Activated CD8-positive, alpha-beta memory T cell treated with anti-CD3 and anti-CD28 coated beads for 1 hour (primary cell): ENCODE measurements around the gene RBM34.

Source experiments
- DNase-seq, 2 donors: peaks; one replicate each; pipeline ENCODE4 v3.0.0-alpha.2; 2020; ENCODE audit warnings: low read depth in 1 of 2; ENCODE audit errors: extremely low read depth in 1 of 2

RBM34 gene

DNA sequence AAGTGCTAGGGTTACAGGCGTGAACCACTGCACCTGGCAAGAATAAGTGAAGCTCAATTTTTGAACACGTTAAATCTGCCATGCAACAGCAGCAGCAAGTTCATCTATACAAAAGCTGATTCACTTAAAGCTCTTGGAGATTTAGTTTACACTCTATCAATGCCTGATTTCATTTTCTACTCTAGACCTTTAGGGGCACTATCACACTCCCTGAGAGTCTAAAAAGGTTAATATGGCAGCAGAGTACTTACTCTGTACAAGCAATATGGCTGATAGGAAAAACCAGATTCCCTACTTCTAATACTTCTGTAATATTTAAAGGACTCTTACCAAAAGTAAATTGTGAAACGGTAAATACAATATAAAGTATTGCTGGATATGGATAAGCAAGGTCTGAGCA, 4.8 kb downstream of the RBM34 start:
- no peak for DNase-seq

DNA sequence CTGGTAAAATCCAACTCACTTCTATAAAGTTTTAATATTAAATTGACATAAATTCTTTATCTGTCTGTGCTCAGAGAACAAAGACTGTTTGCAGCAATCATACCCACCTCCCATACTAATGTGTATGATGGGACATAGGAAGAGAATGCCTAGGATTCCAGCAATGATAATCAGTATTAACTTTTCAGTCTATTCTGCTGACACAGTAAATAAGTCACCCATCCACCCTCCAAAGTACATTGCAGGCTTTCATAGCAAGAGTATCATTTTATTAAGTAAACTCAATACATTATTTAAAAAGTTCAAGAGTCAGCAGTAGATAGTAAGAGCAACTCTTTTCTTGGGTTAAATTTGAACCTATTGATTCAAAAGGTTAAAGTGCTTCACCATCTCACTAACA, 8.8 kb downstream of the RBM34 start:
- DNase-seq: no peak

DNA sequence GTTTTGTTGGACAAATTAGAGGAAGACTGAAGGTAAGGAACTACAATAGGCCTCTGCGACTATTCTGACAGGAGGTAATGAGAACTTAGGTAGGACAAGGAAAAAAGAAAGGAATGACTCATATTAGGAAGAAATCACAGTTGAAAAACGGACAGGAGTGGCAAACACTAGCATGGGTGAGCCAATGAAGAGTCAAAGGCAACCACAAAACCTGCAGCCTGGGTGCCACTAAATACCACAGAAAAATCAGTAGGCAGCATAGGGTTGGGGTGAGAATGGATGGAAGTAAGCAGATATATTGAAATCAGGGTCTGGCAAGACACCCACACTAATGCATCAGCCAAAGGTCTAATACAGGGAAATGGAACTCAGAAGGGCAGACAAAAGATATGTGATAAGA, 10.0 kb downstream of the RBM34 start:
- no peak for DNase-seq

DNA sequence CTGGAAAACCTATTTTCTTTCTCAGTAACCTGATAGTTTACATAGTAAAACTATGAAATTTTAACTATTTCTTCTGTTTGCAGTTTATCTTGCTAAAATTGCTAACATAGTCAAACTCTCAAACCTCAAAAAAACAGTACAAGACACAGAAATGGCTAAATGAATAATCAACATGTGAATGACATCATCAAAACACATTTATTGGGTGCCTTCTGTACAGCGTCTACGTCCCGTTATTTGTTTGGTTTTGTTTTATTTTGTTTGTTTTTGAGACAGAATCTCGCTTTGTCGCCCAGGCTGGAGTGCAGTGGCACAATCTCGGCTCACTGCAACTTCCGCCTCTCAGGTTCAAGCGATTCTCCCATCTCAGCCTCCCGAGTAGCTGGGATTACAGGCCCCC, 11.2 kb downstream of the RBM34 start:
- DNase-seq: no peak

DNA sequence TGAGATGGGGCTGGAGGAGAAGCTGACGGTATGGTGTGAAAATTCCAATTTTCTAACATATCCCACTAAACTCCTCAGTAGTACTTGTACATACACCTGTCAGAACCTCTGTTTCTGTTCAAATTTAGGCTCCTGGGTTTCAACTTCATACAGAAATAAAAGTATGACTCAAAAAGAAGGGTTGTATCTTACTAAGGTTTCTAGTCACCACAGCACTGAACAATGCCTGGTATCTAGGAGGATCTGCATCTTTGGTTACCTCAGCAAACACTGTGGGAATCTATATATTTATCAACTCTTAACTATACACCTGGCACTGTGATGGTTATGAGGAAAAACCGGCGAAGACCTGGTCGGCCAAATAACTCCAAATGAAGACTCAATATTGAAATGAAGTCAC, 13.8 kb downstream of the RBM34 start:
- no peak for DNase-seq

DNA sequence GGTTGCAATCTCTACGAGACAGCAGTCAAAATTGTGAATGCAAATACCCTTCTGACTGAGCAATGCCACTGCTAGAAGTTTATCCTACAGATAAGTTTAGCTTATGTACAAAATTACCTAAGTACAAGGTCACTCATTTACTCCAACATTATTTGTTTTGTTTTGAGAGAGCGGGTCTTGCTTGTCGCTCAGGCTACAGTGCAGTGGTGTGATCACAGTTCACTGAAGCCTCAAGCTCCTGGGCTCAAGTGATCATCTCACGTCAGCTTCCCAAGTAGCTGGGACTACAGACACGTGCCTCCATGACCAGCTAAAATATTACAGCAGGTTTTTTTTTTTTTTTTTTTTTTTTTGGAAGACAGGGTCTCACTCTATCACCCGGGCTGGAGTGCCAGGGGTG, 15.4 kb downstream of the RBM34 start:
- no peak for DNase-seq

DNA sequence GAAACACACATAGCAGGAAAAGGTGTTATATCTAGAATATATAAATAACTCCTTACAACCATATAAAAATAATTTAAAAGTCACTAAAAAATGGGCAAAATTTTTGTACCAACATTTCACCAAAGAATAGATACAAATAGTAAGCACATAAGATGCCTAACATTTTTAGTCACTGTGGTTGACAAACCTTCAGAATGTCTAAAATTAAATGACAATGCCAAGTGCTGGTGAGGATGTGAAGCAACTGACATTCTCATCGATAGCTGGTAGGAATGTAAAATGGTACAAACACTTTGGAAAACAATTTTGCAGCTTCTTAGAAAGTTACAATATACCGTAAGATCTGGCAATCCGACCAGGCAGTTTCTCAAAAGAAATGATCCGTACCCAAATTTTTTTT, 18.1 kb downstream of the RBM34 start:
- DNase-seq: no peak

DNA sequence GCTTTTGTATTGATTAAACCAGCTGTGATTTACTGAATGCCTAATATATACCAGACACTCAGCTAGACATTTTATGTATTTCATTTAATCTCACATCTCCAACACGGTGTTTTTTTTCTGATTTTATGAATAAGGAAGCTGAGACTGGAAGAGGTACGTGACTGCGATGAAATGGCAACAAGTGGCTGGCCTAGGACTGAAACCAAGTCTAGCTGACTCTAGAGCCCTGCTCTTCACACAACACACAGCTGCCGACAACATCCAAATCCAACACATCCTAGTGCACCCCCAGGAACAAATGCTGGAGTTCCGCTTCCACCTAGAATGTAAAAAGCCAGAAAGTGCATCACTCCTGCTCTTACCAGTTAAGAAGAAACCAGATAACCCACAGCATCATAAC, 21.7 kb downstream of the RBM34 start:
- DNase-seq: no peak

DNA sequence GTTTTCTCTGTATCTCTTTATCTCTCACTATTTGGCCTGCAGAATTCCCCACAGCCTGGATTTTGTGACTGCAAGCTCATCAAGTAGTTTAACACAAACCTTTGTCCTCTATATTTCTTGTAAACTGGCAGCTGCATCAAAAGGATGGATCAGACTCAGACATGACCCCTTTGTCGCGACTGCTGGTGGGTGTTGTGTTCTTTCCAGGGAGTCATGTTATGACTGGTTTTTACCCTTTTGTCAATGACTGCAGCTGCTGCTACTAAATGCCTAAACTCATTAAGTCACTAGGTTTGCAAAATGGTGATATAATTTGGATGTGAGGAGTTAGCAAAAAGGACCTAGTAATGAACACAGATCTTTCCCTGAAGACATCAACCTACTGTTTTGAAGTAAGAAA, 22.2 kb downstream of the RBM34 start:
- no peak for DNase-seq

DNA sequence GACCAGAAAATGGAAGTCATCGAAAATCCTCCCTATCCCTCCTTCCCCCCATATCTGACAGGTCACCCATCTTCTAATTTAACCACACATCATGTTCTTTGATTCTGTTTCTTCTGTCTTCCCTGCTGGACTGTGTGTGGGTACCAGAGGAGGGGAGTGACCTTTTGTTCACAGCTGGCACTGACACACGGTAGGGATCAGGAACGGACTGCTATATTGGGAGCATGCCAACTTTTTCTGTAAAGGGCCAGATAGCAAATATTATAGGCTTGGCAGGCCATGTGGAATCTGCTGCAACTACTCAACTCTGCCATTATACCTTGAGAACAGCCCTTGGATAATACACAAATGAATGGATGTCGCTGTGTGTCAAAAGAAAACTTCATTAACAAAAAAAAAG, 24.9 kb downstream of the RBM34 start:
- DNase-seq: no peak

DNA sequence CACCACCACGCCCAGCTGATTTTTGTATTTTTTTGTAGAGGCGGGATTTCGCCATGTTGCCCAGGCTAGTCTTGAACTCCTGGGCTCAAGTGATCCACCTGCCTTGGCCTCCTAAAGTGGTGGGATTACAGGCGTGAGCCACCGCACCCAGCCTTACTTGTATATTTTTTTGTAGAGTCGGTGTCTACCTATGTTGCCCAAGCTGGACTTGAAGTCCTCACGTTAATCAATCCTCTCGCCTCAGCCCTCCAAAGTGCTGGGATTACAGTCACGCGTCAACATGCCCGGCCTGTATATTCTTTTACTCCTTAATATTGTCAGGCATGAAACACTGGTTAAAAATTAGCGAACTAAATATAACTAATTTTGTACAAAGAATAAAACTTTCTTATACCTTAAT, 26.9 kb downstream of the RBM34 start:
- DNase-seq: no peak

DNA sequence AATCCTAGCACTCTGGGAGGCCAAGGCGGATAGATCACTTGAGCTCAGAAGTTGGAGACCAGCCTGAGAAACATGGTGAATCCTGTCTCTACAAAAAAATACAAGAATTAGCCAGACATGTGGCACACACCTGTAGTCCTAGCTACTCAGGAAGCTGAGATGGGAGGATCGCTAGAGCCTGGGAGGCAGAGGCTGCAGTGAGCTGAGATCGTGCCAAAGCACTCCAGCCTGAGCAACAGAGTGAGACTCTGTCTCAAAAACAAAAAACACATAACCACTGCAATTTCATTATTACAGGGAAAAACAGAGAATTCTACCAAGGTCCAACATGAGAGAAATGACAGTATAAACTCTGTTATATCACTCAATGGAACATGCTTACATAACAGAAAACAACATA, 28.0 kb downstream of the RBM34 start:
- no peak for DNase-seq

DNA sequence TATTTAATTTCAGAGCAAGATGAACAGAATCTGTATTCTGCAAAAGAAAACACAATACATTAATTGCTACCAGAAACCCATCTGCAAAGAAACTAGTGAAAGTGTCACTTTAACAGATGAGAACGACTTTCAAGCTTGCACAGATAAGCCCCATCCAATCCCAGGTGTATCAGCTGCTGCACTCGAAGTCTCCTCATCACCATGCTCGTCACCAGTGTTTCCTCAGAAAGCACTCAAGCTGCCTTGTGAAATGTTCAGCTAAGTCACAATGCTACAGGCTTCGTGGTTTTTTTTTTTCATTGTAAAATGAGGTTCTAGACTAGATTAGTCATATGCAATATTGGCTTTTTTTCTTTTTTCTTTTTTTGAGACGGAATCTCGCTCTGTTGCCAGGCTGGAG, 29.1 kb downstream of the RBM34 start:
- no peak for DNase-seq

DNA sequence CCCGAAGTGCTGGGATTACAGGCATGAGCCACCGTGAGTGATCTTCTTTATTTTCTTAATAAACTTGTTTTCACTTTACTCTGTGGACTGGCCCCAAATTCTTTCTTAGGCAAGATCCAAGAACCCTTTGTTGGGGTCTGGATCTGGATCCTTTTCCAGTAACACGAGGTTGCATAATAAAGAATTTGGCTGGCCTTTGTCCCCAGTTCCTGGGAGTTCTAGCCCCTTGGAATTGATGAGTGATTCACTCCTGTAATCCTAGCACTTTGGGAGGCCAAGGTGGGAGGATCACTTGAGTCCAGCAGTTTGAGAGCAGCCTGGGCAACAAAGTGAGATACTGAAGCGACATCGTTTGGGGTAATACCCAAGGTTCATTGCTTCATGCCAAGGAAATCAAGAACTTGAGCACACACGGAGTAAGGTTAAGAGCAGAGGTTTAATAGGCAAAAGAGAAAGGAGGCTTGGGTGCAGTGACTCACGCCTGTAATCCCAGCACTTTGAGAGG, 30.2 kb downstream of the RBM34 start:
- no peak for DNase-seq

DNA sequence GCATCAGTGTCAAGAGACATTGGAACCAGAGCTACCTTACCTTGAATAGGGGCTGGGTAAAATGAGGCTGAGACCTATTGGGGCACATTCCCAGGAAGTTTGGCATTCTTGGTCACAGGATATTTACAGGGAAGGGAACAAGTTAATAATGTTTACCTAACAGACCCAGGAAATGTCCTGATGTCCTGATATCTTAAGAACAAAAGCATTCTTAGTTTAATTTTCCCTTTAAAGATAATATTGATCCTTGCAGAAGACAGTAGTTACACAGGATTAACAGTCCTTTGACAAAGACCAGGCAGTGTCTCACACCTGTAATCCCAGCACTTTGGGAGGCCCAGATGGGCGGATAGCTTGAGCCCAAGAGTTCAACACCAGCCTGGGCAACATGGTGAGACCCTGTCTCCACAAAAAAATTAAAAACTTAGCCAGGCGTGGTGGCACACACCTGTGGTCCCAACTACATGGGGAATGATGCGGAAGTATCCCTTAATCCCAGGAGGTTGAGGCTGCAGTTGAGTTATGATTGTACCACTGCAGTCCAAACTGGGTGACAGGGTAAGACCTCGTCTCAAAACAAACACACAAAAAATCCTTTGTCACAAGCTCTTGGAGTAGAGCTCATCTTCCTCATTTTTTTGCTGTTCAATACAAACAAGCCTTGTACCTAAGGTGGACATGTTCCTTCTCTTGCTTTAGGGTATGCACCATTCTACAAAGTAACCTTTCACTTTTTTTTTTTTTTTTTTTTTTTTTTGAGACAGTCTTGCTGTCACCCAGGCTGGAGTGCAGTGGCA, 31.1 kb downstream of the RBM34 start:
- no peak for DNase-seq

DNA sequence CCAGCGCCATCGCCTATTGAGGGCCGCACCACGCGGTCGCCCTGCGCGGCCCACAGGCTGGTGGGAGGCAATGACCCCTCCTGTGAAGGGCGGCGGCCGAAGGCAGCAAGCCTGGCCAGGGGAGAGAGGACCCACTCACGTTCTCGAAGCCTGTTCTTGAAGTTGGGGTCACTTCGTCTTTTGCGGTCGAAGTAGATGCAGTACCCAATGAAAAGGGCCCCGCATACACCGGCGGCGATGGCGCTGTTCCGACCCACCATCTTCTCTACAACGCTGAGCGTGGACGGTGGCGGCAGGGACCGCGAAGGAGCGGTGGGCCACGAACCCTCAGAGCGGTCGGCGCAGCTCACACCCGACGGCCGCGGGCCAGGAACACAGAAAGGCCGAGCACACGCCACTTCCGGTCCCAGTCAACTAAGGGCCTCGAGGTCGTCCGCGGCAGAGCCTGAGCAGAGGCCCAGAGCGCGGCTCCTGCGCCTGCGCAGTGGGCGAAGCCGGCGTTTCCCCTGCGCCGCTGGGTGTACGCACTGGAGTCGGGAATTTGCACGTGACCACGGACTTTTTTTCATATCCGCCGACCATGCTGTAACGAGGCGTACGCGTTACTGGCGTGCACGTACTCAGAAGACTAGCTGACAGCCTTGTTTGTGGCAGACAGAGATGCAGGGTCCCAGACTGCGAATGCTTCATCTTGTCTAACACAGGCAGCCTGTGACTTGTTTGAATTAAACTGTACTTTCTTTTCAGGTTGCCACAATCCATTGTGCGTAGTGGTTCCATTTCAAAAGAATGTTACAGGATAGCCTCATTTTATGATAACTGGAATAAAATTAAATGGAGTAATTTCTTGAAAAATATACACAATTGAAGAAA, 32.4 kb downstream of the RBM34 start, which contains the start of gene TOMM20:
TOMM20 (minus strand) TSS at position 382 of the 873 bp plus-strand sequence; CDS start at position 260, 122 bp downstream.
- DNase-seq: peak; percentile 76 to 83

DNA sequence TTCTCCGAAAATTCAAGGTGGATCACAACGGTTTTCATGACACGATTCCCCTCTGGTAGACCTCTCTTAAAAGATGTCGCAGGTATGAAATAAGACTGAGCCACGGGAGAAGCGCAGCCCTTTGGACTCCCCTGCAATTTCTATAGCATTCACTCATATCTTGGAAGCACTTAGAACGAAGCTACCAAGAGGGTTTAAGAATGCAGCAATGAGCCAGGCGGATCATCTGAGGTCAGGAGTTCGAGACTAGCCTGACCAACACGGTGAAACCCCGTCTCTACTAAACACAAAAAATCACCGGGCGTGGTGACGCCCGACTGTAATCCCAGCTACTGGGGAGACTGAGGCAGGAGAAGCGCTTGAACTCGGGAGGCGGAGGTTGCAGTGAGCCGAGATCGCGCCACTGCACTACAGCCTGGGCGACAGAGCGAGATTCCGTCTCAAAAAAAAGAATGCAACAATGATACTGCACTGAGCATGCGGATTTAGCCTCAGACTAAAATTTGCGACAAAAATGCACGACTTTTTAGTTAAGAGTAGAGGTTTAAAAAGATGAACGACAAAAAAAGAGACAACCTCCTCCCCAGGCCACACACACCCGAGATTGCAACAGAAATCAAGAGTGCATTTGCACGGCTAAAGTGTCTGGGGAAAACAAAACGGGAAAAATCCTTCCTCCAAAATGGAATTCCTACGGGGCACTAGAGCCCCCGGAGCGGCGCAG, 33.2 kb downstream of the RBM34 start:
- DNase-seq: no peak

DNA sequence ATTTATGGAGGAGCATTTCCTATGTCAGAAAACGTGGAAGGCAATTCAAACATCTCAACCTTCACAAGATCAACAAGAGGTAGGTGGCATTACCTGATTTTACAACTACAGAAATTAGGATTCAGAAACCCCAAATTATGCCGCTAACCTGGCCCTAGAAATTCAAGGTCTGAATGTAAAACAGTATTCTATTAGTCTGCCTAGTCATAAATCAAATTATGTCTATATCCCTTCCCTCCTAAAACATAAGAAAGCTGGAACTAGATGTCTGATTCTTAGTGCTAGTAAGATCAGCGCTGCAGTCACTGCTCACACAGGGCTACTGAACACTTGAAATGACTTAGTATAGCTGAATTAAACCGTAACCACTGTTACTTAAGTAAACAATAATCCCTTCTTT, 33.8 kb downstream of the RBM34 start:
- no peak for DNase-seq

DNA sequence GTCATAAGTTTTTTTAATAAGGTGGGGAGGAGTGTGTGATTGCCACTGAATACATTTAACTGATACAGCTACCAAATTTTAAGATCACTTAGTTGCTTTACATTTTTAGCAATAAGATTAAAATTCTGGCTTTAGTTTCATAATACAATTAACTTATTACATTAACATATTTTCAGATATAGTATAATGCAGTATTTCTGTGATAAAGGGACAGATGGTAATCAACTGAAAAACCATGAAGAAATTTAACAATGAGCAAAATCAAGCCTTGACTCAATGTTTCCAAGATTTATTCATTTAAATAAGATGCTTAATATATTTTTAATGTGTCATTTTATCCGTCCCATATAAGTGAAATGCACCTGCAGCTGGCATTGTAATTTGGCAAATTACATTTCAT, 36.4 kb downstream of the RBM34 start:
- no peak for DNase-seq

DNA sequence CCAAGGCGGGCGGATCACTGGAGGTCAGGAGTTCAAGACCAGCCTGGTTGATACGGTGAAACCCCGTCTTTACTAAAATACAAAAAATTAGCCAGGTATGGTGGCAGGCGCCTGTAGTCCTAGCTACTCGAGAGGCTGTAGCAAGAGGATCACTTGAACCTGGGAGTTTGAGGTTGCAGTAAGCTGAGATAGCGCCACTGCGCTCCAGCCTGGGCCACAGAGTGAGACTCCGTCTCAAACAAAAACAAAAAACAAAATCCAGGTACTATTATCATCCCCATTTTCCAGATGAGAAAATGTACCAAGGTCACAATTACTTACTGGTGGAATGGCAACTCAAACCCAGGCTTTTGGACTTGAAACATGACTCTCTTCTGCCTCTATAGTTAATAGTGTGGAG, 36.9 kb downstream of the RBM34 start:
- DNase-seq: no peak

DNA sequence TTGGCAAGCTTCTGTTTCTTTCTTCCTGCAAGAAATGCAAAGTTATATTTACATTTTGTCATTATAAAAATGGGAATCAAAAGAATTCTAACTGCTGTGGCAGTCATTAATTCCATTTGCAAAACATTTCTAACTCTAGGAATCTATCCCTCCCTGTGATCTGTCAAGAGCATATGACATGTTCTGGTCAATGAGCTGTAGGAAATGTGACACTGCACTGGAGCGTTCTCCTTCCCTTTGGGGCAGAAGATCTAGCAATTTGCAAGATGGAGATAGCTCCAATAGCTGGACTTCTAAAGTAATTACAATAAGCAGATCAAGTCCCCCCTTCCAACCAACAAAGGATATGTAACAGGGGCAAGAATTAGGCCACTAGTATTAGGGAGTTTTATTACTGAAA, 38.7 kb downstream of the RBM34 start:
- no peak for DNase-seq
